ENCODE measurements around the gene HAUS2.
"Not testable (repeated sequence)": the region's sequence is repeated elsewhere in the genome, so short reads cannot be mapped to it uniquely, and the experiment has no call there.

Gene HAUS2

DNA sequence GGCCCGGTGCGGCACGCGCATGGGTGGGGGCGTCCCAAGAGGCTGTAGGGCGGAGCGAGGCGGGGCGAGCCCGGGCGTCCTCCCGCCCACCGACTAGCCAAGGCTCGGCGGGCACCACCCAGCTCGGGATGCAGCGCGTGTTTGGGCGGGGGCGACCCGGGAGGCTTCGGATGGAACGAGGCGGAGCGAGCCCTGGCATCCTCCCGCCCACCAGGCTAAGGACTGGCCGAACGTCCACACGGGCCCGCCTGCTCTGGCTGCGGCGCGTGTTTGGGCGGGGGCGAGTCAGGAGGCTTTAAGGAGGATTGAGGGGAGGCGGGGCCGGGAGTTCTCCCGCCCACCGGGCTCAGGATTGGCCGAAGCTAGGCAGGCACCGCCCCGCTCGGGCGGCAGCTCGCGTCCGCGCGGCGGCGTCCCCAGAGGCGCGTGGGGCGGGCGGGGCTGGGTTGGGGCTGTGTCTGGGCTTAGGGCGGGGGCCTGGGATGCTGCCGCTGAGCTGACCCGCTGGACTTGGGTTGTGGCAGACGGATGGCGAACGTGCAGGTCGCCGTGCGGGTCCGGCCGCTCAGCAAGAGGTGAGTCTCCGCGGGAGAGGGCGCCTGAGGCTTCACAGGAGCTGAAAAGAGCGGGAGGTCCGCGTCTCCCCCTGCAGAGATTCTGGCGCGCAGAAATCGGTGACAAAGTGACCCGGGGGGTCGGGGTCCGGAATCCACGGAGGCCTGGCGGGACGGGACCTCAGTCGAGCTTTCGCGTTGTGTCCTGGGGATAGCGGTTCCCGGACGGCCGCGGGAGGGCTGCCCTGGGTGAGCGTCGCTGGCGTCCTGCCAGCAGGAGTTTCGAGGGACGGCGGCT, 26.8 kb downstream of the HAUS2 start, which contains the start of gene STARD9:
STARD9 (plus strand) TSS at position 419 of the 852 bp plus-strand sequence; CDS start at position 529, 110 bp downstream.
- peak; percentile 80 to 99 (median 97) for DNase-seq

DNA sequence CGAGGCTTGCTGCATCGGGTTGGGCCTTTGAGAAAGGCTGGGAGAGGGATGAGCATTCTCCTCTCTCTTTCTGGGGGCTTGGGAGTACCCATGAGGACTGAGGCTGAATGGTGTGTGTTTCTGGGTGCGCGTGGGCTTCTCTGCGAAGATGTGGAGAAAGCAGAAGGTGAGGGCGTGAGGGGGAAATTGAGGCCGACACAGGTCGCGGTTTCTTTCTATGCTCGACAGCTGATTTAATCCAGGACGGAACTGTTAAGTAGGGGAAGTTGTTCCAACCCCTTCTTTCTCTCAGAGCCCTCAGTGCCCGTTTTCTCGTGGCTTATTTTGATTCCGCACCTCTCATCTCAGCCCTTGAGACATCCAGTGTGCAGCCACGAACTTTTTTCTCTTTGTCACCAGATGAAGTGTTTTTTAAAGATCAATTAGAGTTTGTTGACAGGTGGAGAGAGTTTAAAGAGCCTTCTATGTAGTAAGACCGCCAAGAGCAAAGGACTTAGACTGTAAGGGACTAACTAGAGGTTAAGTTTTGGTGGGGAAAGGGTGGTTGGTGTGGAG, 27.5 kb downstream of the HAUS2 start:
- peak in 1 of 56 donors; percentile 38 for DNase-seq

DNA sequence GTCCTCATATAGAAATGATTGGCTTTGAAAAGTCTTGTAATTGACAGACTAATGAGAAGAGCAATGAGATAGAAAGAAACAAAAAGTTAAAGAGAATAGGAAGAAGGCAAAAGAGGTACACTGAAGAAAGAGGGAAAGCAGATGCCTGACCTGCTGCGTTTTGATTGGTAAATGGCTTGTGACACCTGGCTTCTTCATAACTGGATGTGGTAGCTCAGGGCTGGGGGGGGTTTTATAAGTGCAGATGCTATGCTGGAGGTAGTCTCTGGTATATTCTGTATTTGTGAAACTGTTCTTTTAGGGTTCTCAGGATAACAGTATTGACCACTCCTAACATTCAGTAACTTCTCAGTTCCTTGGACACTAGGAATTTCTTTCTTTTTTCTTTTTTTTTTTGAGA, 28.1 kb downstream of the HAUS2 start:
- no peak for DNase-seq

DNA sequence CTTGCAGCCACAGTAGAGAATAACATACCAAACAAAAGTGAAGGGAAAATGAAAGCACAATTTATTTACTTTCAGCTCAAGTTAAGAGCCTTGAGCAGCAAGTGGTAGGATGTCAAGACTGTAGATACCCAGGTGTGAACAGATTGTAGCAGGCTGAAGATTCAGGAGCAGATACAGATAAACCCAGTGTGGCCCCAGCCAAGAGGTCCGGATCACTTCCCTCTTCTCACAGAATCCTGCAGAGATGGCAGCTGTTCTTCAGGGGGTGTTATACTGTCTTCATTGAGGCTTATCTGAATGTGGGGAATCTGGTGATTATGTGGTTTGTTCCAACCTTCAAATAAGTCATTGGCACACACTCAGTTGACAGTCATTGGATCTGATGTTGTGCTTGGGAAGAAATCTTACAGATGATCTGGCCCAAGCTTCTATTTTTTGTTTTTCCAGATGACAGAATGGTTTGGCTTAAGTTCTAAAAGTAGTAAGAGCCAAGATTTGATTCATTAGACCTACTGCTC, 28.9 kb downstream of the HAUS2 start:
- no peak for DNase-seq

DNA sequence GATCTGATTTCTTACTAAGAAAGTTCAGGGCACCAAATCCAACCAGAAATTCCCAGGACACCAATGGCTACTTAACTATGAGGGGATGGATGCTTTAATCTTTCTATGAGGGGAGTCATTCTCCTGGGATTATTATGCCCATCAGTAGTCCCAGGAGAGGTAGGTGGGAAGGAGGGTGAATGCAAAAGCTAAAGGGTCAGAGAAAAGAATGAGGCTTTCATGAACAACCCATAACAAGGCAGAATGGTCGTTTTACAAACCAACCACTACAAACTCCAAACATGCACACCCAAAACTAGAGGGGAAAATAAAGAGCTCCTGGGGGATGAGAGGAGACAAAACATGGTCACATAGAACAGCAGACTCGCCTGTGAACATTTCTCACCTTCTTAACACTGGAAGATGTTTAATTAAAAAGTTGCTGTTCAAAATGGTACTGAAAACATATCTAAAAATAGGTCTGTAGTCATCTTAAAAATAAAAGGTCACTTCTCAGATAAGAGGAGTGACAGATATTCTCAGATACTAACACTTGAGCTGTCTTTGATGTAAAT, 30.4 kb downstream of the HAUS2 start:
- no peak for DNase-seq

DNA sequence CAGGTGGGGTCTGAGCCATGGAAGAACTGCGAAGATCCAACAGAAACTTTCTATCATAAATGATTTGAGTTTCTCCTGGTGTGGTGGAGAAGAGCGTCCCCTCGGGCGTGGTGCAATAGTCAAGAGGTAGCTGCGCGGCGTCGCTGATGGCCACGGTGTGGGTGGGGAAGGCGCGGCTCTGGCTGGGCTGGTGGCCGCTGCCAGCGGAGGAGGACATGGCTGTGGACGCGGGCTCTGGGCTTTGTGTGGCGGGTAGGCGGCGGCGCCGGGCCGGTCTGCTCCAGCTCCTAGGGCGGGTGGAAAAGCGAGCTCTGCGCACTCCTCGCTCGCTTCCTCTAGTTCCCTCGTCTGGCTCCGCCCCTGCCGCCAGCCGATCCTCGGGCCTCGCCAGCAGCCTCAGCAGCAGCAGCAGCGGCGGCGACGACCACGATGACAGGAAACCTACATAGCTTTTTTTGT, 32.7 kb downstream of the HAUS2 start:
- DNase-seq: peak in 55 of 56 donors; percentile 14 to 89 (median 74)

DNA sequence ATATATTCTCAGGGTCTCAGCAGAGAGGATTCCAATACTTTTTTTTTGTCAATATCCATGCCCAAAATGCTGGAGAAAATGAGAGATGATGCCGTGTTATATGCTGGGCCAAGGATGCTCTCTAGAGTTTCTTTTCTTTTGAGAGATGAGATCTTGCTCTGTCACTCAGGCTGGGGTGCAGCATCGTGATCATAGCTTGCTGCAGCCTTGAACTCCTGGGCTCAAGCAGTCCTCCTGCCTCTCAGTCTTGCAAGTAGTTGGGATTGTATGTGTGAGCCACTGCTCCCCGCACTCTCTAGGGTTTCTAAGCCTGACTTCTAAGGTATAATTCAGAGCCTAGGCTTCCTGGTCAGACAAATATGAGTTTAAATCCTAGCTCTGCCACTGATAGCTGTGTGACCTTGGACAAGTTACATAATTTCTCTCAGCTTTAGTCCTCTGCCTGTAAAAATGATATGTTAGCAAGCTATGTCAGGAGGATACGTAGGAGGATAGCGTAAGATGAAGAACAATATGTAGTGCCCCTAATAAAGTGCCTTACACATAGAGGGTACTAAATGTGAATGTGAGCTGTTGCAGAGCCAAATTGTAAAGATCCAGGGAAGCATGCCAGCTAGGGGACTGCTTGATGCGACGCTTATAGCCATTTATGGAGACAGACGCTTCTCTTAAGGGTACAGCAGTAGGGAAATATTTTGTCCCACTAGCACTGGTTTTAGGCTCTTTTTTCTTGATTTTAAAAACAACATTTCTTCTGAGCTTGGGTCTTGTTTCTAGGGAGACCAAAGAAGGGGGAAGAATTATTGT, 34.1 kb downstream of the HAUS2 start:
- DNase-seq: peak in 2 of 56 donors; percentile 12 to 31

DNA sequence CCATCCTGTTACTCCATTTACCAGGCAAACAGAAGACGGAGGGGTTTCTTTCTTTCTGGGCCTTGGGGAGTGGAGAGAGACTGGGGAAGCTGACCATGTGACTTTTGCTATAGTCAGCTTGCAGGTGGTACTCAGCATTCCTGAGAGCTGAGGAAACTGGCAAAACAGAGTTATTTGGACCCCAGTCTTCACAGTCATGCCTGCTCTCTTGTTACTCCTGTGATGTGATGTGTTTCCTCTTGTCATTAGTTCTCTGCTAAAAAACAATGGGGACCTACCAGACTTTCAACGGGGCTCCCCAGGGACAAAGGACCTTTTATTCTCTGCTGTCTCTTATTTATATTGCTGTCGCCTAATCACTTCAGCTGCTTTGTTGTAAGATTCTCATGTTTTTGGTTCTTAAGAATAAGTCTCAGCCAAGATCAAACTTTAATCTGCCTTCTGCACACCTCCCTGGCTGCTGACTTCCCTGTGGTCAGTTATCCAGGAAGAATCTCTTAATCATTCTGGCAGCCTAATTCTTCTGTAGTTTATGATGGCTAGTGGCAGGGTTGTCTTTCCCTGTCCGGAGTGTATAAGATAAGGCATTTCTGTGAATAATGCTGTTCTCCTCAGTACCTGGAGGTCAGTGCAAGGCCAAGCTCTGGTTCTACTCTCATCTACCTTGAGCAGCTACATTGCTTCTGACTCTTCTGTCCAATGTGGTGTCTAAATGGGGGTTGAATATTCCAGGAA, 35.6 kb downstream of the HAUS2 start:
- peak in 27 of 56 donors; percentile 4 to 69 (median 21) for DNase-seq

DNA sequence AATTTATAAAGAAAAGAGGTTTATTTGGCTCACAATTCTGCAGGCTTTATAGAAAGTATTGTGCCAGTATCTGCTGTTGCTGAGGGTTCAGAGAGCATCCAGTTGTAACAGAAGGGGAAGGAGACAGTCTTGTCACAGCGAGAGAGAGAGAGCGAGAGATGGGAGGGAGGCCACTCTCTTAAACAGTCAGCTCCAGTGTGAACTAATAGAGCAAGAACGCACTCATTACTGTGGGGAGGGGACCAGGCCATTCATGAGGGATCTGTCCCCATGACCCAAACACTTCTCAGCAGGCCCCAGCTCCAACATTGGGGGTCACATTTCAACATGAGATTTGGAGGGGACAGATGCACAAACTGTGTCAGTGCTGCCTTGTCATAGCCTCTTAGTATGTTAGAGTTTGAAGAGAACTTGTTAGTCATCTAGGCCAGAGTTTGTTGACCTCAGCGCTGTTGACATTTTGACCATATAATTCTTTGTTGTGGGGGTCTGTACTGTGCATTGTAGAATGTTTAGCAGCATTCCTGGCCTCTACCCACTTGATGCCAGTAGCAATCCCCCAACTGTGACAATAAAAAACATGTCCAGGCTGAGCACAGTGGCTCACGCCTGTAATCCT, 42.1 kb downstream of the HAUS2 start:
- no peak for DNase-seq

DNA sequence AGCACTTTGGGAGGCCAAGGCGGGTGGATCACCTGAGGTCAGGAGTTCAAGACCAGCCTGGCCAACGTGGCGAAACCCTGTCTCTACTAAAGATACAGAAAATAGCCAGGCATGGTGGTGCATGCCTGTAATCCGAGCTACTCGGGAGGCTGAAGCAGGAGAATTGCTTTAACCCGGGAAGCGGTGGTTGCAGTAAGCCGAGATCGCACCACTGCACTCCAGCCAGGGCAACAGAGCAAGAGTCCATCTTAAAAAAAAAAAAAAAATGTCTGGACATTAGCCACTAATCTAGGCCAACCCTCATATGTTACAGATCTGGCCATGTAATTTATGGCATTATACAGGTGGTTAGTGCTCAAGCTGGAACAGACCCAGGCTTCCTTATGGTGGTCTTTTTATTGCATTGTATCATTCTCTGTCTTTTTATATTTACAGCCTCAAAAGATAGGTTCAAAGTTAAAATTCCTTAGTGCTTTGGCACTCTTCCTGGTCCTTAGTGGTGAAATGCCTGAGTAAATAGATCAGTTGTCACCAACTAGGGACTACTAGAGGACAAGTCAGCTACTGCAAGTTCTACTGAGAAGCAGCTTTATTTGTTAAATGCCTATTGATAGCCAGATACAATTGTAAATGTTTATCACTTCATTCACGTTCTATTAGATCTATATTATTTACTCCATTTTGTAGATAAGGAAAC, 42.7 kb downstream of the HAUS2 start:
- no peak for DNase-seq

DNA sequence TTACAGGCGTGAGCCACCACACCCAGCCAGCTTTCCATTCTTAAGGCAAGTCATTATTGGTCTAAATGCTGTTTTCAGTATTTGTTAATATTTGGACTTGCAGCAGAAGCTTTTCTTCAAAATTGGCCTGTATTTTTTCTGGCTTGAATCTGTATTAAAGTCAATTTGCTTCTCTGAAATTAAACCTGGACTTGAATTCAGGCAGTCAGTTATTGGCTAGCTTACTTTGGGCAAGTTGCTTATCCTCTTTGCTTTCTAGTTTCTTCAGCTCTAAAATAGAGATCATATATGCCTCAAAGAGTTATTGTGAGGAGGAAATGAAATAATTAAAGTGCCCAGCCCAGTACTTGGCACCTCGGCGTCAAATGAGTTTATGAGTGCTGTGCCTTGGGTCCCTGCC, 44.1 kb downstream of the HAUS2 start:
- DNase-seq: no peak

DNA sequence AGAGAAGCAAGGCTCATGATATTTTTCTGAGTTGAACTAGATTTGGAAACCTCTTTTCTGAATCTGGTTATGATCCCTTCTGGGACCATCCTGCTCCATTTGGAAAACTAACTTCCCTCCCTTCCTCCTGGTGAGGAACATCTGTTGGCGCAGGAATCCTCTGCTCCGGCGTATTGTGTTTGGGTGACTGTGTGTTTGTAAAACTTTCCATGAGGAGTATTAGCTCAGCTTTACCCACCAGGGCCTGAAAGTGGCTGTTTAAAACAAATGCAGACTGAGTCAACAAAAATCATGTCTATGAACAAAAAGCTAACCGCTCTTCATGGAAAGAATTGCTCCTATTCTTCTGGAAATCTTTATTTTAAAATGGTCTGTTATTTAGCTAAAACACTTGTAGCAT, 44.5 kb downstream of the HAUS2 start:
- no peak for DNase-seq

DNA sequence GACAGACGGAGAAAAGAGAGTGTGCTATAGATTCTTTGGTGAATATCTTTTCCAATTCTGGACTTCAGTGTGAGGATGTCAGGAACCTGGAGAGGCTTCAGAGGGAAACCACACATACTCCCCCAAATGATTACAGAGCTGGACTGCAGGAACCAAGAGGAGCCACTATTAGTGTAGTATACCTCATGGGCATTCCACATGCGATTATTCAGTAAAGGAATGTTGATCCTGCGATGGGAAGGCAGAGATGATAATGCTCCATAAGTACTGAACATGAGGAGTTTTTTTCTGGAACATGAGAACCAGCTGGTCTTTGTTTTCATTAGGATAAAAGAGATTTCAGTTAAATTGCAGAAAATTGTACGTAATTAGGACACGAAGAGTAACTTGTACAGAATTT, 45.5 kb downstream of the HAUS2 start:
- no peak for DNase-seq

DNA sequence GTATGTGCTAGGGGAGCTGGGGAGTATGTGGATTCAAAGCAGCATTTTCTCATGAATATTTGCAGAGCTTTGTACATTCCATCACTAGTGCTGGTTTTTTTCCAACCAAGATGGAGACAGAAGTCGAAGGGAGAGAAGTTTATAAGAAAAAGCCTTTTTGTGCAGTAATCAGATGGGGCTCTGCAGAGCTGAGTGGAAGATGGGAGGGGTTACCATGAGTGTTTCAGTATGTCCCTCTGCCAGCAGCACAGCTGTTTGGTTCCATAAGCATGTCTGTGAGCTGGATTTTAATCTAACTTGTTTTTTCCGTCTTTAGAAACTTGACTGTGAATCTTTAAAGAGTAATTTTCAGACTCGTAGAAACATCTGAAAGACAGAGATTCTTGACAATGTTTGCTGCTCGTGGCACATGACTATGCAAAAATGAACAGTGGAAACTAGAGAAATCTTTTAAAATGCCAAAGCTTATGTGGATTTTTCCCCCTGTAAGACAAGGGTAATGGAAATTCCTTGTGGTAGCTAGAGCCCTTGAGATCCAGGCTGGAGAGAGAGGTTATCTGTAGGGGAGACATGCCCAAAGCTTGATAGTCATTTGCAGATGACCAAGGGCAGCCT, 47.1 kb downstream of the HAUS2 start:
- DNase-seq: peak in 3 of 56 donors; percentile 6 to 20 (median 6)

DNA sequence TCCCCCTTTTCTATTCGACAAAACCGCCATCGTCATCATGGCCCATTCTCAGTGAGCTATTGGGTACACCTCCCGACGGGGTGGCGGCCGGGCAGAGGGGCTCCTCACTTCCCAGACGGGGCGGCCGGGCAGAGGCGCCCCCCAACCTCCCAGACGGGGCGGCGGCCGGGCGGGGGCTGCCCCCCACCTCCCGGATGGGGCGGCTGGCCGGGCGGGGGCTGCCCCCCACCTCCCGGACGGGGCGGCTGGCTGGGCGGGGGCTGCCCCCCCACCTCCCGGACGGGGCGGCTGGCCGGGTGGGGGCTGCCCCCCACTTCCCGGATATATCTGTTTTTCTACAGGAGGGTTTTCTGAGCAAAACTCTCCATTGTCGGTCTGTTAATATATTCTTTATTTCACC, 52.7 kb downstream of the HAUS2 start:
- not testable (repeated sequence) for DNase-seq

DNA sequence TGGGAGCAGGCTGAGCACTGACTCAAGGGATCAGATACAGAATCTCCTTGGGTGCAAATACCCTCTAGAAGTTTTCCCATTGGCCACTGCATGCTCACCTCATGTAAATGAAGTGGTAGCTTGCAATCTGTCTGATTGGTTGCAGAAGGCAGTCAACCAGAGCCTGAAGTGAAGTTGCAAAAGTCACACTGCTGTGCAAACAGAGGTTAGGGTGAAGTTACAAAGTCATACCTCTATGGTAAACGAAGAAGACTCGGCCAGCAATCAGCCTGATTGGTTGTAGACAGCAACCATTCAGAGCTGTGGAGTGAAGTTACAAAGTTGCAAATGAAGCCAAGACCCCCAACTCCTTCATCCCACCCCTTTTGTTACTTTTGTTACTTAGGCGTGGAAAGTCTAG, 53.9 kb downstream of the HAUS2 start:
- DNase-seq: no peak

DNA sequence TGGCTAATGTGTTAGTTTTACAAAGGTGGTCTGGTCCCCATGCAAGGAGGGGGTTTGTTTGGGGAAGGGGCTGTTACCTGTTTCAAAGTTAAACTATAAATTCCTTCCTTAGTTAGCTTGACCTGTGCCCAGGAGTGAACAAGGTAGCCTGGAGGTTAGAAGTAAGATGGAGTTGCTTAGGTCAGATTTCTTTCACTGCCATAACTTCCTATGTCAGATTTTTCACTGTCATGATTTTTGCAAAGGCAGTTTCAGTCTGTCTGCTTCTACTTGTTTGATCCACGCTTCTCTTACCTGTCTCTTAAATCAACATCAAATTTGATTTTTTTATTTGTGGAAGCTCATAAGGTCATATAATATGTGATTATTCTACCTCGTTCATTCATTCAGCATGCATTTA, 55.3 kb downstream of the HAUS2 start:
- DNase-seq: no peak

DNA sequence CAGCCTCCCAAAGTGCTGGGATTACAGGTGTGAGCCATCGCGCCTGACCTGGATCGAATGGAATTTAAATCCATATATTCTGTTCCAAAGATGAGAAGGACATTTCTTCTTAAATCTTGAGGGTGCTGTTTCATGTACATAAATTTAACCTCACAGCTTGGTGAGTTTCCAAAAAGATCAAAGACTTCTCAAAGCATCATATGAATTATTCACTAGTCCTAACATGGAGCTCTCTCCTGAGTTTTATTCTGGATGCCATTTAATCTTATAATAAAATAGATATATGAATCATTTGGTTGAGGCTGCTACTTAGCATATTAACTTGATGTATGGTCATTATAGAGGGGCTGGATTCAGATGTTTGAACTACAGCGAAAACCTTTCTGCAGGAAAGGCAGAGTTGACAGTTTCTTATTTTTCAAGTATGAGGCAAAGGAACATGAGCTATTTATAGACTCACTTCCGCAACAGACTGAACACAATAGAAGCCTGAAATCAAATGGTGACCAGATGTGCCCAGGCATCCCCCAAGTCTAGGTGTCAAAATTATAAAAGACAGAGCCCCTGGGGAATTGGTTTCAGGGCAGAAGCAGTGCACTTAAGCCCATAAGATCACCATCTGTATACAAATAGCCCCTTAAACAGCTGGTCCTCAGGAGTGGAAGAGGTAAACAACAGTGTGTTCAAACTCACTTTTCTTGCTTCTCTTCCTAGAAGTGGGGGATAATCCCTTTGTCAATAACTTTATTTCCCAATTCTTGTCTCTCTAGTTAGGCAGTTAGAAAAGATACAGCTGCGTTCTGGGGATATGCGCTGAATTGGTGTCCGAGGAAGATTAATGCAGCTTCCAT, 56.5 kb downstream of the HAUS2 start:
- no peak for DNase-seq
